SK-N-SH (cell line): ENCODE results near the gene TMEM170B. TPM values are rescaled to one million over a fixed set of nuclear protein-coding genes. Genes with fewer than 3 reads are reported as not detected.

Source experiments
- CTCF ChIA-PET: fragments of 300-600, 350-600 bp; formaldehyde crosslinking; extraction: SDS; loops from one replicate; lab custom pipeline; 2021; lab: Yijun Ruan, JAX
- POLR2A ChIA-PET: fragments of 350-600 bp; sonication (Branson Sonifier 250); formaldehyde crosslinking; extraction: SDS; loops from one replicate; lab custom pipeline; 2020; ENCODE audit warnings: antibody characterized with exemption, inconsistent platforms; lab: Yijun Ruan, JAX
- DNase-seq: peaks from one replicate; pipeline ENCODE4 v3.0.0; 2012
- H2AFZ ChIP-seq: fragments of 200-600 bp; sonication (generic); 2 replicates; pipeline ENCODE4 v1.8.1; 2016; ENCODE audit warnings: antibody characterized with exemption, mild to moderate bottlenecking, low read depth
- H3F3A ChIP-seq: fragments of 200-600 bp; sonication (generic); replicated peaks from 2 replicates; pipeline ENCODE3; 2016; ENCODE audit warnings: antibody characterized with exemption, mild to moderate bottlenecking; ENCODE audit not compliant: insufficient read depth
- H3K27ac ChIP-seq, 2 experiments: fragments of 200-500 bp in 1 of 2; fragments of 200-600 bp in 1 of 2; sonication (Bioruptor generic) in 1 of 2; sonication (generic), shearing (Covaris generic) in 1 of 2; 2 replicates each; pipeline versions ENCODE4 v1.5.1 to v1.6.1; 2014 to 2016; ENCODE audit warnings: low read depth in 2 of 2, inconsistent platforms in 1 of 2, low read length in 1 of 2, mild to moderate bottlenecking in 1 of 2, mixed read lengths in 1 of 2
- H3K27me3 ChIP-seq: fragments of 200-600 bp; sonication (generic), shearing (Covaris generic); 2 replicates; pipeline ENCODE4 v1.6.1; 2016; ENCODE audit warnings: mixed run types; ENCODE audit not compliant: insufficient read depth
- H3K36me3 ChIP-seq, 2 experiments: fragments of 200-500 bp in 1 of 2; fragments of 200-600 bp in 1 of 2; sonication (Bioruptor generic) in 1 of 2; sonication (generic) in 1 of 2; replicated peaks in 1 of 2; 2 replicates each; pipeline versions ENCODE3 to v1.5.1; 2014 to 2016; ENCODE audit warnings: low read length in 1 of 2, mild to moderate bottlenecking in 1 of 2; ENCODE audit not compliant: insufficient read depth in 2 of 2, control insufficient read depth in 1 of 2
- H3K4me1 ChIP-seq, 2 experiments: fragments of 200-500 bp in 1 of 2; fragments of 200-600 bp in 1 of 2; sonication (Bioruptor generic) in 1 of 2; sonication (generic), shearing (Covaris generic) in 1 of 2; 2 replicates each; pipeline versions ENCODE4 v1.5.1 to v1.6.1; 2014 to 2016; ENCODE audit warnings: low read depth in 1 of 2, low read length in 1 of 2, mixed run types in 1 of 2; ENCODE audit not compliant: insufficient read depth in 2 of 2, control insufficient read depth in 1 of 2
- H3K4me2 ChIP-seq: fragments of 200-600 bp; sonication (generic), shearing (Covaris generic); 2 replicates; pipeline ENCODE4 v1.6.1; 2017; ENCODE audit warnings: mixed run types
- H3K4me3 ChIP-seq, 2 experiments: fragments of 200-500 bp in 1 of 2; fragments of 200-600 bp in 1 of 2; sonication (Bioruptor generic) in 1 of 2; sonication (generic), shearing (Covaris generic) in 1 of 2; 2 replicates each; pipeline versions ENCODE4 v1.5.1 to v1.8.1; 2014 to 2016; ENCODE audit warnings: low read depth in 2 of 2, inconsistent platforms in 1 of 2, low read length in 1 of 2, mild to moderate bottlenecking in 1 of 2, mixed read lengths in 1 of 2, moderate library complexity in 1 of 2
- H3K79me2 ChIP-seq: fragments of 200-600 bp; sonication (generic); 2 replicates; pipeline ENCODE4 v1.8.1; 2017; ENCODE audit warnings: mild to moderate bottlenecking; ENCODE audit not compliant: insufficient read depth
- H3K9ac ChIP-seq: fragments of 200-600 bp; sonication (generic); 2 replicates; pipeline ENCODE4 v1.6.1; 2017; ENCODE audit warnings: mixed run types
- H3K9me2 ChIP-seq: fragments of 200-600 bp; sonication (generic); 2 replicates; pipeline ENCODE4 v1.6.1; 2017; ENCODE audit warnings: mixed run types
- H3K9me3 ChIP-seq: fragments of 200-600 bp; sonication (generic); 2 replicates; pipeline ENCODE4 v1.6.1; 2017; ENCODE audit warnings: mixed run types, mild to moderate bottlenecking, moderate library complexity
- H4K20me1 ChIP-seq: fragments of 200-600 bp; sonication (generic); 2 replicates; pipeline ENCODE4 v1.6.1; 2017; ENCODE audit warnings: mild to moderate bottlenecking, mixed run types; ENCODE audit not compliant: insufficient read depth
- CHD2 ChIP-seq: fragments of 150-350 bp; IDR thresholded peaks from 2 replicates; pipeline ENCODE4 v1.6.1; 2018; ENCODE audit warnings: low read length; ENCODE audit not compliant: partially characterized antibody
- CTCF ChIP-seq: fragments of 200-600 bp; sonication (generic); IDR thresholded peaks from 2 replicates; pipeline ENCODE4 v1.6.1; 2017; ENCODE audit warnings: antibody characterized with exemption, mild to moderate bottlenecking, moderate library complexity
- ELF1 ChIP-seq: IDR thresholded peaks from 2 replicates; pipeline ENCODE4 v1.4.0; 2012
- FOSL2 ChIP-seq: IDR thresholded peaks from 2 replicates; pipeline ENCODE4 v1.4.0; 2012; ENCODE audit warnings: low read depth, mild to moderate bottlenecking, moderate library complexity, borderline replicate concordance
- FOXJ3 ChIP-seq: sonication (generic); formaldehyde crosslinking; IDR thresholded peaks from 2 replicates; pipeline ENCODE4 v1.5.1; 2020; ENCODE audit warnings: mild to moderate bottlenecking, missing genetic modification reagents
- GATA2 ChIP-seq: sonication (generic); formaldehyde crosslinking; IDR thresholded peaks from 2 replicates; pipeline ENCODE4 v1.5.0; 2020; ENCODE audit warnings: mild to moderate bottlenecking, missing genetic modification reagents
- JUND ChIP-seq: IDR thresholded peaks from 2 replicates; pipeline ENCODE4 v1.4.0; 2012
- MEF2A ChIP-seq: IDR thresholded peaks from 2 replicates; pipeline ENCODE4 v1.4.0; 2012; ENCODE audit warnings: low read depth, borderline replicate concordance
- NRF1 ChIP-seq: IDR thresholded peaks from 2 replicates; pipeline ENCODE4 v1.6.1; 2012; ENCODE audit warnings: low read depth, mild to moderate bottlenecking, low read length
- POLR2AphosphoS5 ChIP-seq: IDR thresholded peaks from 2 replicates; pipeline ENCODE4 v1.6.1; 2012; ENCODE audit warnings: low read depth, low read length
- RAD21 ChIP-seq: IDR thresholded peaks from 2 replicates; pipeline ENCODE4 v1.6.1; 2012; ENCODE audit warnings: mild to moderate bottlenecking, low read length
- RFX5 ChIP-seq: IDR thresholded peaks from 2 replicates; pipeline ENCODE4 v1.6.1; 2012; ENCODE audit warnings: mild to moderate bottlenecking, improper control_type of control experiment, low read length
- SIN3A ChIP-seq: IDR thresholded peaks from 2 replicates; pipeline ENCODE4 v1.6.1; 2012; ENCODE audit warnings: low read depth, mild to moderate bottlenecking, low read length, moderate library complexity, borderline replicate concordance
- TAF1 ChIP-seq: IDR thresholded peaks from 2 replicates; pipeline ENCODE4 v1.6.1; 2012; ENCODE audit warnings: low read depth, mild to moderate bottlenecking, low read length, moderate library complexity, borderline replicate concordance
- TCF12 ChIP-seq: IDR thresholded peaks from 2 replicates; pipeline ENCODE4 v1.4.0; 2012
- TEAD4 ChIP-seq: IDR thresholded peaks from 2 replicates; pipeline ENCODE4 v1.4.0; 2012; ENCODE audit warnings: mild to moderate bottlenecking, borderline replicate concordance; ENCODE audit not compliant: insufficient read depth
- USF1 ChIP-seq: IDR thresholded peaks from 2 replicates; pipeline ENCODE4 v1.4.0; 2012; ENCODE audit warnings: low read depth, borderline replicate concordance
- WGBS: methylation state at CpG from one replicate; pipeline ENCODE4 v1.1.6; 2017; ENCODE audit warnings: low lambda C conversion rate; 5-methylcytosine and 5-hydroxymethylcytosine counted together
- polyA plus RNA-seq, 3 experiments: library from polyadenylated mRNA; depleted of rRNA; stranded (reverse); fragments of >200 nt; gene quantifications; 2 replicates each; pipeline ENCODE4 v1.2.3, GENCODE V29; 2012

TMEM170B gene
- polyA plus RNA-seq, 1 of the 3 experiments (the other 2 are of a cell fraction) = 0.44 TPM

- CTCF ChIA-PET = no interaction called here
Observed at GRCh38 chr6:11622156-11622555, 84.6 kb downstream of the TMEM170B start.

GRCh38 chr6:11623272-11623671, 85.7 kb downstream of the TMEM170B start:
- ChIA-PET POLR2A (no interaction called here), CTCF (no interaction called here)
- Histone ChIP-seq H3F3A (no peaks in the 10 kb centered on the region), H3K27ac (no peak overlapping the region), H3K9ac (no peak overlapping the region), H3K36me3 (no peaks in the 10 kb centered on the region), H3K4me1 (no peaks in the 10 kb centered on the region), H3K9me3 (no peaks in the 10 kb centered on the region), H2AFZ (no peak overlapping the region), H3K4me2 (no peak overlapping the region), H3K9me2 (no peaks in the 10 kb centered on the region), H3K4me3 (no peak overlapping the region), H4K20me1 (no peaks in the 10 kb centered on the region), H3K27me3 (no peaks in the 10 kb centered on the region), H3K79me2 (no peaks in the 10 kb centered on the region)
- no peak for TF ChIP-seq CTCF
- TF ChIP-seq JUND = no peak
- TF ChIP-seq NRF1 = no peak
- no peak for TF ChIP-seq SIN3A
- TF ChIP-seq USF1 = no peak
- TF ChIP-seq TEAD4 = no peak
- no peak for TF ChIP-seq RFX5
- no peak for TF ChIP-seq POLR2AphosphoS5
- no peak for TF ChIP-seq RAD21
- no peak for TF ChIP-seq MEF2A
- no peak for TF ChIP-seq FOXJ3 (CRISPR knock-in tag)
- 58% methylated on average over 2 of the region's 2 CpGs for WGBS
- no peak for DNase-seq

More at GRCh38 chr6:11622156-11622555, 84.6 kb downstream of the TMEM170B start:
- TF ChIP-seq GATA2 (CRISPR knock-in tag) = no peak
- TF ChIP-seq FOSL2 = no peak
- no peak for TF ChIP-seq TAF1
- no peak for TF ChIP-seq TCF12
- no peak for TF ChIP-seq CHD2
- TF ChIP-seq ELF1 = no peak
- TF ChIP-seq CTCF = no peak
- TF ChIP-seq, all 33 proteins: peak for 0
- H3K4me2 ChIP-seq = no peak overlapping the region
- no peaks in the 10 kb centered on the region for H4K20me1 ChIP-seq
- H3K9me3 ChIP-seq = no peaks in the 10 kb centered on the region
- H3K9ac ChIP-seq = no peak overlapping the region
- no peaks in the 10 kb centered on the region for H3K9me2 ChIP-seq
- H3K36me3 ChIP-seq = no peaks in the 10 kb centered on the region
- no peaks in the 10 kb centered on the region for H3K79me2 ChIP-seq
- no peaks in the 10 kb centered on the region for H3F3A ChIP-seq
- H3K4me3 ChIP-seq = no peak overlapping the region
- DNase-seq = no peak
- WGBS = 92% methylated on average over 4 of the region's 4 CpGs
- H3K27ac ChIP-seq = no peak overlapping the region
- POLR2A ChIA-PET = no interaction called here
- no peaks in the 10 kb centered on the region for H3K4me1 ChIP-seq
- H3K27me3 ChIP-seq = no peaks in the 10 kb centered on the region
- H2AFZ ChIP-seq = no peak overlapping the region
